Vagina (tissue), 2 donors: ENCODE measurements around the gene OR9G4.

Source experiments
- CTCF ChIP-seq, 3 experiments: fragments of 450-650 bp in 2 of 3; fragments of 200-600 bp in 1 of 3; sonication (generic) in 1 of 3; IDR thresholded peaks; one replicate each; pipeline ENCODE4 v1.5.1; 2017 to 2019; ENCODE audit warnings: antibody characterized with exemption in 3 of 3, mild to moderate bottlenecking in 2 of 3, moderate library complexity in 2 of 3
- POLR2A ChIP-seq, 2 donors: fragments of 450-650 bp; IDR thresholded peaks; one replicate each; pipeline ENCODE4 v1.6.1; 2017; ENCODE audit warnings: antibody characterized with exemption in 2 of 2, mild to moderate bottlenecking in 2 of 2, moderate library complexity in 2 of 2
- POLR2AphosphoS5 ChIP-seq, 2 donors: sonication (generic); formaldehyde crosslinking; IDR thresholded peaks; one replicate each; pipeline ENCODE4 v1.9.0; 2017; ENCODE audit warnings: antibody characterized with exemption in 2 of 2, mild to moderate bottlenecking in 2 of 2, low read depth in 1 of 2; ENCODE audit not compliant: insufficient read depth in 1 of 2

GRCh38 chr11:56716379-56716854 lies 32.1 kb downstream of the OR9G4 start:
- TF ChIP-seq CTCF (IDR thresholded peaks at IDR 0.05) (no peak), POLR2AphosphoS5 (IDR thresholded peaks at IDR 0.05; ENCODE audit: insufficient read depth in 1 of 2, low read depth in 1 of 2) (no peak), POLR2A (IDR thresholded peaks at IDR 0.05) (no peak)
